HuH-7 (cell line): ENCODE measurements around the gene C1orf52.
"Not testable (repeated sequence)": the region's sequence is repeated elsewhere in the genome, so short reads cannot be mapped to it uniquely, and the experiment has no call there.

Experiments used
- DNase-seq: peaks from one replicate; pipeline ENCODE4 v3.0.0; 2011; ENCODE audit warnings: low spot score

C1orf52 gene

GRCh38 chr1:85277802-85278201 lies 18.3 kb upstream of the C1orf52 start:
- no peak for DNase-seq

GRCh38 chr1:85276978-85277639 lies 17.6 kb upstream of the C1orf52 start:
- no peak for DNase-seq

DNA sequence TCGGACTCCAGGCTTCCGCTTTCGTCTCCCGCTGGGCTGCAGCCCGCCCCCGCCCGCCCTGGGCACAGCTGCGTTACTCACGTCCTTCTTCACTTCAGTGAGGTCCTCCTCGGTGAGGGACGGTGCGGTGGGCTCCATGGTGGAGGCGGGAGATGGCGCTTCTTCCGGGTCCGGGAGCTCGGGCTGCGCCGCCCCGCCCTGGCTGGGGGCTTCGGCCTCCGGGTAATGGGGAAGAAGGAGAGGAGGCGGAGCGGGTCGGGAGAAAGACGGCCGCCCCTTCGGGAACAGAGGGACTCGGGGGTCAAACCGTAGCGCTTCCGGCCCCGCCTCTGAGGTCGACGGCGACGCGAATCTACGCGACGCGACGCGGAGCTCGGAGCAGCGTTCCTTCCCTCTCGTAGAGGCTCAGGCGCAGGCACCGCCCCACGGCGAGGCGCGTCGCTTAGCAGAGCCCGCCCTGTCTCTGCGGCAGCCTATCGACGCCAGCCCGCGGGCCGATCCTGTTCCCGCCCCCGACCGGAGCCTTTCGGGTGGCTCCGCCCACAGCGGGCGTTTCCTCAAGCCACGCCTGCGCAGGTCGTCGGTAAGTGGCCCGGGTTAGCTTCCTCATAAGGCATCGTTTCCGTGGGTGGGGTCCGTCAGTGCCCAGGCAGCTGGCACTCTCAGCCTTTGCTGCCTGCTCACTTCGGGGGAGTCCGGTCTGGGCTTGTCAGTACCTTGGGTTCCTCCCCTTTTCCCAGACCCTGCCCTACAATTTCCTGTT lies 16.9 kb upstream of the C1orf52 start, which contains the start of gene BCL10:
Gene BCL10, minus strand, starts transcription at position 418 of the 763 bp plus-strand sequence. Its CDS starts 280 bp downstream, at position 138.
- DNase-seq: peak; percentile 90

DNA sequence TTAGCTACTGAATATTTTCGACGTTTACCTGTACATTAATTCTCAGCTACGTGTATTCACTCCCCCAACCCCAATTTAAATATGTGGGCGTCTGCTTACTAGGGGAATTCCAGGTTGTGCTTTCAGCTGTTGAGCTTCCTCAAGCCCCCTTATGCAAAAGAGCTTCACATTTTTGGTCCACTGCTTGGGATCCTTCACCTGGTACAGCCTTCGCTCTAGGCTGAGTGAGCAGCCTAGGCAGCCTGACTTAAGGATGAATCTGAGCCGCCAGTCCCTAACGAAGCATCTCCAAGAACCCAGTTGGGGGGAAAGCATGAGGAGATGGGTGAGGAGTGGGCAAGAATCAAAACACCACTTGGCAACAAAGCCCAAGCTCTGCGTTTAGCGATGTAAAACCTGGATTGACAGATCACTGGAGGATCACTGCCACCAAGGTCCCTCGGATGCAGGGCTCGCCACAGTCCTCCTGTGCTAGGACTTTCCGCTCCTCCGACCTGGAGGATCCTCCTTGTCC lies 16.3 kb upstream of the C1orf52 start:
- DNase-seq: no peak

GRCh38 chr1:85274969-85275453 lies 15.5 kb upstream of the C1orf52 start:
- DNase-seq: no peak

DNA sequence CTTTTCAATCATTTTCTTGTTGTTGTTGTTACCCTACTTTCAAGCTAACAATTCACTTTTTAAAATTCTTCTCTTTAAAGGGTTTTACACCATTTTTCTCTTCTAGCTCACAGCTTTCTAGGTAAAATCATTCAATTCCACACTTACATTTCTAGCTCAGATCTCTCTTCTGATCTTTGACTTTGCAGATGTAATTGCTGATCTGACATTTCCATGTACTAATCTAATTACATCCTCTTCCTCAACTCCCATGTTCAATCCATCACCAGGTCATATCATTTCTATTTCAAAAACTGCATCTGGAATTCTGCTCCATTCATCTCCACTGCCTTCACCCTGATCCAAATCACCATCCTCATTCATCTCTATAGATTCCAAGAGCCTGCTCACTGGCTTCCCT lies 13.9 kb upstream of the C1orf52 start:
- DNase-seq: no peak

DNA sequence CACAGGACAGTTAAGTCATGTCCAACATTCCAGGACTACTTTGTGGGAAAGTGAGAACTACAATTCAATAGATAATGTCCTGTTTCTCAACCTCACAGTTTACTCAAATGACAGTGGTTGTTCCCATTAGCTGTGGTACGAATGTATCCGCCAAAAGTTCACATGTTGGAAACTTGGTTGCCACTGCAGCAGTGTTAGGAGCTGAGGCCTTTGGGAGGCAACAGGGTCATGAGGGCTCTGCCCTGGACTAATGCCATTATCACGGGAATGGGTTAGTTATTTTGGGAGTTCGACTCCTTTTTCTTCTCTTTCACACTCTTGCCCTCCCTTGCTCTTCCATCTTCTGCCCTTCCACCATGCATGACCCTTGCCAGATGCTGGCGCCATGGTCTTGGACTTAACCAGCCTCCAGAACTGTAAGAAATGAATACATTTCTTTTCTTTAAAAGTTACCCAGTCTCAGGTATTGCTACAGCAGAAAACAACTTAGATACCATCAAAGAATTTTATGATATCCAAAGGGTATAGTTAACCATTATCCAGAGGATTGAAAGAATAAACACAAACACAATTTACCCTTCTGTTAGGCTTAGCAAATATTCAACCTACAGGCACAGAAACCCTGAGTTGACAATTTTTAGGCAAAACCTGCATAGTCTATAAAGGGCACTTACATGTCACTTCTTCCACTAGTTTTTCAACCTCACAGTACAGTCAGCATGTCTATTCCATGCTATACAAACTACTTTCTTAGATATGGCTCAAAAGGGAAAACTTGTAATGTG lies 9.5 kb upstream of the C1orf52 start:
- DNase-seq: no peak

DNA sequence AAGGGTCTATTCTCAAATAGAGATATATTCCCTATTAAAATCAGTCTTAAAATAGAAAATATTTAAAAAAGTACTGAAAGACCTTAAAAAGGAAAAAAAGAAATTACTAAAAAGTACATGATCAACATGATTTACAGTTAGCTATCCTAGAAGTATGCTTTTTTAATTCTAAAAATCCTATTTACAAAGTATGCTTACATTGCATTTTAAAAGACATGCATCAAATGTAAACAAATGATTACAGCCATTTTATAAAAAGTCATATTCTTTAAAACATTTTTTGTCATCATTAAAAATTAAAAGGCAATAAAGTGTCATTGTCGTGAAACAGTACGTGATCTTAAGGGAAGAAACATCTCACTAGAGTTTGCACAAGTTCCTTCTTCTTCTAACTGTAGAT lies 7.9 kb upstream of the C1orf52 start:
- DNase-seq: no peak

- DNase-seq: no peak
Measured at GRCh38 chr1:85264150-85264549, 4.7 kb upstream of the C1orf52 start.

DNA sequence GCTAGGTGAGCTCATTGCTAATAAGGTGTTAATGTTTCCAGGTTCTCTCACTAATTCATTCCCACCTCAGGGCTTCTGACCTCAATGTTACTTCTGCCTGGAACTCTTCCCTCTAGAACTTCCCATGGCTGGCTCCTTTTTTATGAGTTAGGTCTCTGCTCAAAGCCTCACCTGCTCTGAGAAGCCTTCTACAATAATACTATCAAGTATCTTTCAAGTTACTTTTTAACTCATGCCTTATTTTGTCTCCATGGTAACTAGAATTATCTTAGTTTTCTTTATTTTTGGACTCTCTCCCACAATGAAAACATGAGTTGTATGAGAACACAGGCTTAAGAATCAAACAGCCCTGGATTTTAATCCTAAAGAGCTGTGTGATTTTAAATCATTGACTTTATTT lies 3.5 kb upstream of the C1orf52 start:
- DNase-seq: no peak

DNA sequence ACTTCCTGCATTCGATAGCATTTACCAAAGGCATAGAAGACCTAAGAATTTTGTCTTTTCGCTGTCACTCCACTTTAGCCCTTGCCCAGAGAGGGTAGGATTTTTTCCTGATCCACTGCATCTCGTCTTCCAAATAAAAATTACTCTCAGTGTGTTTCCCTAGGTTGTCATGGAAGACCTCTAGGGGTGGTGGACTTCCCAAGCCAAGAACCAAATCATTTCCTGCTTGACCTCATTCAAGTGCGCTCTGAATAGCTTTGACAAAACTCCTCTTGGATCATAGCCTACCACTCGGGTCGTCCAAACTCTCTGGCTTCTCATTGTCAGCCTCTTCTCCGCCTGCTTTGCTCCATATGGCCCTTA lies 431 bp upstream of the C1orf52 start:
- no peak for DNase-seq

- DNase-seq: no peak
Measured at GRCh38 chr1:85258536-85259117, 835 bp downstream of the C1orf52 start.

- not testable (repeated sequence) for DNase-seq
Measured at GRCh38 chr1:85249042-85249441, 10.4 kb downstream of the C1orf52 start.

DNA sequence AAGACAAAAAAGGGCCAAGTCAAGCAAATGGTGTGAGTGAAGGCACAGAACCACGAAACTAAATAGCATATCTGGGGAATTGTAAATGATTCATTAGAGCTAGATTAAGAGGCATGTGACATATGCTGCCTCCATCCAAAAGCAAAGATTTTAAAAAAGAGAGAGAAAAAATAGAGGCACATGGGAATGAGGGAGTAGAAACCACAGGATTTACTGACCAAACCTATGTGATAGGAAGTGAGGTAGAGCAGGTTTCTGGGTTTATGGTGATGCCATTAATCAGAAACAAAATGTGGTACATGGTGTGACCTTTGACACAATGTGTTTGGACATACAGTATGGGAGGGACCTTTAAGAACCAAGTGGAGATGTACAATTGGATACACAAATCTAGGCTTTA lies 13.6 kb downstream of the C1orf52 start:
- no peak for DNase-seq

GRCh38 chr1:85245456-85245855 lies 14.0 kb downstream of the C1orf52 start:
- no peak for DNase-seq

DNA sequence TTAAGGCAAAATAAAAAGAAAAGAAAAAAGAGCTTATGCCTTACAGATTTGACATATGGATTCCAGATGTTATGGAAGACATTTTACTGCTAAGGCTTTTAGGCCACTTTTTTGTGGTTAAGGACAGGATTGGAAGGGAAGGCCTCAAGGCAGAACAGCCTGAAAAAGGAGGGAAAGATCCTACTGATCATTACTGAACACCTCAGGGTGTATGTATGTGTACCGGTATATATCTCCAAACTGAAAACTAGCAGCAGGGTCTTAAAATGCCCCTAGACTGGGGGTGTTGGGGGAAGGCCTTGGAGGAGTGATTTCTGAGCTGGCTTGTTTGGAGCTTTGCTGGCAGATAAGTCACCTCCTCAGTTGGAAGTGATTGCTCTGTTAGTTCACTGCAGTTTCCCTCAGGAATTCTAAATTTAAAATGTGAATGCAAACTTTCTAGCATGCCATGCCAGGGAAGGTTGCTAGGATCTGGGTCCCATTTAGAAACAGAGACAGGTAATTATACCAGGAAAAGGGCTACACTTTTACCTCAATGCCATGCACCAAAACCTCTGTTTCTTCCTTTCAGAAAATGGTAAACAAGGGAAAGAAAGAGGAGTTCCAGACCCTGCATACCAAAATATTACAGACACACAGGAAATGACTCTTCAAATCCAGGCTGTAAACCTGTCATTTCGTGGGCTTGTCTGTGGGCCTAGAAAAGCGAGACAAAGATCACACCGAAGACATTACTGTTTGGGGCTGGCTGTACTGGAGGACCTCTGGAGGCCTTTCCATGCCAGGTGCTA lies 15.0 kb downstream of the C1orf52 start:
- no peak for DNase-seq

DNA sequence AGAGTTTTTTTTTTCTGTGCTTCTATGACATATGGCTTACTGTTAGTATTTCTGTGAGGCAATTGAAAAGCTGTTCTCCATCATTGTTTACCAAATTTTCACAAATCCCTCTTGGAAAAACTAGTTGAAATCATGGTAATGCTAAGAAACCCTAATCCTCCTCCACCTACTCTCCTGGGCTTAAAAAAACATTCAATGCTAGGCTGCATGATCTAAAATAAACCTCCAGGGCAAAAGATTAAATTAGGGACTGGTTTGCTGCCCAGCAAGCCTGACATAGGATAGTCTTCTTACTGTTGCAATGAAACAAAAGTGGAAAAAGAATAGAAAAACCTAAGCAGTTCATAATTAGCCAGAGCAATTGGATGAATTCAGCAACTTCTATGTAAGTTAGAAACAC lies 16.1 kb downstream of the C1orf52 start:
- DNase-seq: no peak

DNA sequence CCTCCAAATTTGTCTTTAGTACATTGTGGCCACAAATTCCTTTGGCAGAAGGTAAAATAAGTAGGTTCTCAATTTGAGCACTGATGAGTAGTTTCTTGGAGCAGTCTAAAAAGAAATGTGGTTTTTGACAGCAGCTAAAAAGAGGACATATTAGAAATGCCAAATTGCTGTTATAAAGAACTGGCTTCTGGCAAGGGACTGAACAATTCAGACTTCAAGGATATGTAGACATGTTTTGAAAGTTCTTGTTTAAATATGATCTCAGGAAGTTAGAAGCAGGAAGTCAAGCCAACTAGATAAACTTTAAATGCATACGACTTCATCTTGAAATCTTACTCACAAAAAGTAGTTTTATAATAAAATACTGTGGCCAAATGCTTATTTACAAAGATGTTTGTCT lies 18.8 kb downstream of the C1orf52 start:
- no peak for DNase-seq

GRCh38 chr1:85240174-85240601 lies 19.3 kb downstream of the C1orf52 start:
- no peak for DNase-seq

DNA sequence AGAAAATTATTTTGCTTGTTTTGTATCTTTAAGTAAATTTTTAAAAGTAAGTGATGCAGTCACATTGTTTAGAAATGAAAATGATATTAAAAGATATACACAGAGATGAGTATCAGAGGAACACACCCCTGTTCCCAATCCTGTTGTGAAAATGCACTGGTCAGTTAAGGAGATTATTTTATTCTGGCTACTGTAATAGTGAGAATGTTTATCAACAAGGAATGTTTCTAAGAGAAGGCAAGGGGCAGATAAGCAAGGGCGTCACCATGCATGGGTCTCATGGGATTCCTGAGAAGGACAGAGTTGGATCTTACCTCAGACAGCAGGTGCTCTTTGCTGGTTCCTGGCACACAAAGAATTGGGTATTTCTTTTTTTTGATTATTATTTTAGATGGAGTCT lies 21.8 kb downstream of the C1orf52 start:
- DNase-seq: no peak

GRCh38 chr1:85230305-85230977 lies 29.0 kb downstream of the C1orf52 start:
- peak; percentile 37 for DNase-seq
